ENCODE measurements around the gene BAZ2B. TPM values are rescaled to one million over a fixed set of nuclear protein-coding genes. Genes with fewer than 3 reads are reported as not detected.

Gene BAZ2B
- total and polyA plus RNA-seq, 2 experiments from 2014 or later, result 51.7 to 62.9 TPM

DNA sequence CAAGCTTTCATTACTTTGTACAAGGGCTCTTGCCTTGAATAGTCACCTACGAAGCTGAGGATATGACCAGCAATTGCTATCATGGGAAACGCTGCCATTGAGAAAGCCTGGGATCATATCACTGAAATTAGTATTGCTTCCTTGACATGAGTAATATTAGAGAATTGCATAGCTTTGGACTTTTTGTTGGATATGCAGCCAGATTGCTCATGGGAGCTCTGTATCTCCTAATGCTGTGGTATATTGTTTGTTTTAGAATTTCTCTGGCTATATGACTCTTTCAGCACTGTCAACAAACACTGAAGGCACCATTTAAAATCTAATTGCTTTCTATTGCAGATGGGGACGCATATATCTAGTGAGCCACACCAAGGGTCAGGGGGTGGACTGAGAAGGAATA lies 249.8 kb downstream of the BAZ2B start:
- Histone ChIP-seq H3K79me2 (replicated peaks; ENCODE audit: insufficient read depth) (no peaks in the 10 kb centered on the region), H4K20me1 (replicated peaks; ENCODE audit: insufficient read depth) (no peaks in the 10 kb centered on the region), H2AFZ (no peak overlapping the region), H3K4me3 (no peak overlapping the region), H3K4me2 (no peak overlapping the region), H3K9me2 (ENCODE audit: insufficient read depth) (no peaks in the 10 kb centered on the region; the same call in 1 of the 2 replicates), H3K36me3 (ENCODE audit: insufficient read depth) (peaks cover 12% of the 10 kb centered on the region; the same call in 1 of the 2 replicates), H3K4me1 (ENCODE audit: insufficient read depth) (no peaks in the 10 kb centered on the region), H3K27ac (ENCODE audit: low read depth) (no peak overlapping the region), H3K27me3 (ENCODE audit: insufficient read depth) (no peaks in the 10 kb centered on the region), H3F3A (replicated peaks; ENCODE audit: low read depth) (no peaks in the 10 kb centered on the region)
- ATAC-seq (no peak), DNase-seq (ENCODE audit: low spot score) (no peak)
- no peaks in the 10 kb centered on the region for H3K4me1 Mint-ChIP-seq
- H3K4me3 Mint-ChIP-seq, result no peak overlapping the region
- no peaks in the 10 kb centered on the region for H3K27me3 Mint-ChIP-seq (ENCODE audit: insufficient read depth, low read depth, poor library complexity)
- TF ChIP-seq ZNF331 (CRISPR knock-in tag; IDR thresholded peaks at IDR 0.05; ENCODE audit: low read depth), result no peak
- TF ChIP-seq ZNF462 (CRISPR knock-in tag; IDR thresholded peaks at IDR 0.05), result no peak
- TF ChIP-seq CREB1 (CRISPR knock-in tag; IDR thresholded peaks at IDR 0.05; ENCODE audit: low read depth), result no peak
- no peak for TF ChIP-seq REST (IDR thresholded peaks at IDR 0.05; ENCODE audit: unreplicated experiment)
- no peak overlapping the region for H3K27ac Mint-ChIP-seq
- H3K9me3 Mint-ChIP-seq, result peaks cover 4% of the 10 kb centered on the region; the same call in 2 of the 3 replicates
- peaks cover 39% of the 10 kb centered on the region for H3K36me3 Mint-ChIP-seq (ENCODE audit: low read depth)

Data from GM23338 (cell line).